ENCODE results near the gene A2M.

DNA sequence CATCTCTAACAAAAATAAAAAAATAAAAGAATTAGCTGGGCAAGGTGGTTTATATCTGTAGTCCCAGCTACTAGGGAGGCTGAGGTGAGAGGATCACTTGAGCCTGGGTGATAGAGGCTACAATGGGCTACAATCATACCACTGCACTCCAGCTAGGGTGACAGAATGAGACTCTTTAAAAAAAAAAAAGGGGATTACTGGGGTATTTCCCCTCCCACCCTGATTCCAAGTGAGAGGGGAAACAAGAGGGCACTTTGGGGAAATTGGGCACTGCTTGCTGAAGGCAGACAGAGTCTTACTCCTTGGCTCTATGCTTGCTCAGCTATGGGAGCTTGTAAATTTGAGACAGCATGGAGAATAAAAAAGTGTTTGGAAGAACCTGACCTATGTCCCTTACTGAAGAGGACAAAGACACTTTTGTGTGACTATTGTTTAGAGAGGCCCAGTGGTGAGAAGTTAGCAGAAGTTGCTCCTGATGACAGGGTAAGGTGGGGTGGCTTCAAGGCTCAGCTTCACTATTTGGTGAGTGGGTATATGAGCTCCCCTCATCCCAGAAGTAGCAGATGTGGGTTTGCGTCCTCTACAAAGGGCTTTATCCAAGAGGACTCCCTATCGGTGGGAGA, 82.3 kb downstream of the A2M start:
- TF ChIP-seq, protein P1, sequence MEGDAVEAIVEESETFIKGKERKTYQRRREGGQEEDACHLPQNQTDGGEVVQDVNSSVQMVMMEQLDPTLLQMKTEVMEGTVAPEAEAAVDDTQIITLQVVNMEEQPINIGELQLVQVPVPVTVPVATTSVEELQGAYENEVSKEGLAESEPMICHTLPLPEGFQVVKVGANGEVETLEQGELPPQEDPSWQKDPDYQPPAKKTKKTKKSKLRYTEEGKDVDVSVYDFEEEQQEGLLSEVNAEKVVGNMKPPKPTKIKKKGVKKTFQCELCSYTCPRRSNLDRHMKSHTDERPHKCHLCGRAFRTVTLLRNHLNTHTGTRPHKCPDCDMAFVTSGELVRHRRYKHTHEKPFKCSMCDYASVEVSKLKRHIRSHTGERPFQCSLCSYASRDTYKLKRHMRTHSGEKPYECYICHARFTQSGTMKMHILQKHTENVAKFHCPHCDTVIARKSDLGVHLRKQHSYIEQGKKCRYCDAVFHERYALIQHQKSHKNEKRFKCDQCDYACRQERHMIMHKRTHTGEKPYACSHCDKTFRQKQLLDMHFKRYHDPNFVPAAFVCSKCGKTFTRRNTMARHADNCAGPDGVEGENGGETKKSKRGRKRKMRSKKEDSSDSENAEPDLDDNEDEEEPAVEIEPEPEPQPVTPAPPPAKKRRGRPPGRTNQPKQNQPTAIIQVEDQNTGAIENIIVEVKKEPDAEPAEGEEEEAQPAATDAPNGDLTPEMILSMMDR (IDR thresholded peaks at IDR 0.05; ENCODE audit: low read depth, low read length) = no peak
- TF ChIP-seq EZH2phosphoT487 (IDR thresholded peaks at IDR 0.05; ENCODE audit: low read depth) = no peak
